H1 (cell line): ENCODE data around the gene IFNE. TPM values are rescaled to one million over a fixed set of nuclear protein-coding genes. Genes with fewer than 3 reads are reported as not detected.
"Not testable (repeated sequence)": the region's sequence is repeated elsewhere in the genome, so short reads cannot be mapped to it uniquely, and the experiment has no call there.

ENCODE experiments used
- CTCF ChIA-PET: fragments of 300-600 bp; sonication (Branson Sonifier 250); formaldehyde crosslinking; loops from one replicate; lab custom pipeline; 2021; ENCODE audit not compliant: partially characterized antibody; lab: Charles Lee
- POLR2A ChIA-PET: fragments of 300-600 bp; sonication (Branson Sonifier 250); formaldehyde crosslinking; loops from one replicate; lab custom pipeline; 2021; ENCODE audit warnings: inconsistent platforms; ENCODE audit not compliant: partially characterized antibody; lab: Charles Lee
- DNase-seq, 2 experiments: peaks; one replicate each; pipeline versions ENCODE4 v3.0.0 to v3.0.0-alpha.2; 2010 to 2022; ENCODE audit warnings: low spot score in 2 of 2, low read depth in 1 of 2, mixed read lengths in 1 of 2
- FAIRE-seq: peaks from 2 replicates; lab custom pipeline; 2011; peaks lifted over from hg19 to GRCh38; lab: Jason Lieb, UNC
- H2AFZ ChIP-seq: 2 replicates; pipeline ENCODE4 v1.8.1; 2012; ENCODE audit warnings: low read length, inconsistent platforms
- H2AK5ac ChIP-seq: 2 replicates; pipeline ENCODE4 v1.6.1; 2013; ENCODE audit warnings: low read depth, low read length
- H2BK120ac ChIP-seq: replicated peaks from 2 replicates; pipeline ENCODE3; 2013; ENCODE audit warnings: low read depth, low read length, inconsistent platforms
- H2BK12ac ChIP-seq: 2 replicates; pipeline ENCODE4 v1.6.1; 2013; ENCODE audit warnings: low read depth, low read length
- H2BK15ac ChIP-seq: 2 replicates; pipeline ENCODE4 v1.6.1; 2013; ENCODE audit warnings: low read length
- H2BK20ac ChIP-seq: 2 replicates; pipeline ENCODE4 v1.6.1; 2013; ENCODE audit warnings: low read length
- H2BK5ac ChIP-seq: 2 replicates; pipeline ENCODE4 v1.6.1; 2013; ENCODE audit warnings: low read depth, low read length
- H3K14ac ChIP-seq: 2 replicates; pipeline ENCODE4 v1.6.1; 2013; ENCODE audit warnings: inconsistent platforms; ENCODE audit not compliant: insufficient read length
- H3K18ac ChIP-seq: 2 replicates; pipeline ENCODE4 v1.6.1; 2013; ENCODE audit warnings: low read length; ENCODE audit errors: extremely low read depth
- H3K23ac ChIP-seq: 2 replicates; pipeline ENCODE4 v1.6.1; 2013; ENCODE audit warnings: inconsistent platforms; ENCODE audit not compliant: insufficient read length
- H3K23me2 ChIP-seq: 2 replicates; pipeline ENCODE4 v1.6.1; 2013; ENCODE audit warnings: low read depth, low read length
- H3K27ac ChIP-seq: 2 replicates; pipeline ENCODE4 v1.6.1; 2011; ENCODE audit warnings: low read depth, low read length, inconsistent platforms
- H3K27me3 ChIP-seq, 4 experiments: replicated peaks in 1 of 4; 1 replicate in 1 of 4; 2 replicates in 3 of 4; pipeline versions ENCODE4 v1.6.1 to v1.8.1; 2011 to 2013; ENCODE audit warnings: low read length in 3 of 4, mild to moderate bottlenecking in 3 of 4, inconsistent platforms in 2 of 4, mixed read lengths in 2 of 4, moderate library complexity in 1 of 4; ENCODE audit not compliant: control insufficient read depth in 3 of 4, insufficient read depth in 3 of 4; ENCODE audit errors: extremely low read depth in 1 of 4
- H3K36me3 ChIP-seq, 4 experiments: 2 replicates each; pipeline versions ENCODE4 v1.6.1 to v1.8.1; 2011 to 2013; ENCODE audit warnings: mild to moderate bottlenecking in 4 of 4, low read length in 3 of 4, moderate library complexity in 2 of 4, control low read depth in 1 of 4, inconsistent platforms in 1 of 4; ENCODE audit not compliant: insufficient read depth in 4 of 4, control insufficient read depth in 2 of 4
- H3K4ac ChIP-seq: replicated peaks from 2 replicates; pipeline ENCODE3; 2013; ENCODE audit warnings: low read length, low read depth, mixed read lengths, inconsistent platforms; ENCODE audit not compliant: insufficient read length
- H3K4me1 ChIP-seq, 4 experiments: replicated peaks in 1 of 4; 1 replicate in 1 of 4; 2 replicates in 3 of 4; pipeline versions ENCODE4 v1.6.1 to v1.8.1; 2011 to 2013; ENCODE audit warnings: low read length in 3 of 4, inconsistent platforms in 2 of 4, mixed read lengths in 1 of 4; ENCODE audit not compliant: insufficient read depth in 4 of 4, control insufficient read depth in 3 of 4
- H3K4me2 ChIP-seq, 2 experiments: 2 replicates each; pipeline versions ENCODE4 v1.6.1 to v1.8.1; 2011 to 2013; ENCODE audit warnings: low read depth in 2 of 2, low read length in 2 of 2, control low read depth in 1 of 2, inconsistent platforms in 1 of 2, mild to moderate bottlenecking in 1 of 2; ENCODE audit not compliant: insufficient read depth in 1 of 2
- H3K4me3 ChIP-seq, 4 experiments: fragments of 200-600, 300-600 bp in 1 of 4; sonication (generic), shearing (Covaris generic), sonication (Bioruptor Twin) in 1 of 4; 2 replicates each; pipeline versions ENCODE4 v1.5.1 to v1.8.1; 2011 to 2016; ENCODE audit warnings: low read length in 4 of 4, low read depth in 3 of 4, control low read depth in 2 of 4, inconsistent platforms in 2 of 4, mild to moderate bottlenecking in 2 of 4, mixed read lengths in 1 of 4, moderate library complexity in 1 of 4; ENCODE audit not compliant: insufficient read depth in 2 of 4; ENCODE audit errors: extremely low read depth in 1 of 4
- H3K56ac ChIP-seq: replicated peaks from 2 replicates; pipeline ENCODE3; 2013; ENCODE audit warnings: low read depth, mild to moderate bottlenecking, mixed read lengths, low read length, inconsistent platforms; ENCODE audit not compliant: insufficient read length
- H3K79me1 ChIP-seq: 2 replicates; pipeline ENCODE4 v1.6.1; 2013; ENCODE audit warnings: low read depth, low read length, control low read depth
- H3K79me2 ChIP-seq, 2 experiments: 2 replicates each; pipeline versions ENCODE4 v1.6.1 to v1.8.1; 2012 to 2013; ENCODE audit warnings: low read length in 2 of 2, mild to moderate bottlenecking in 2 of 2, inconsistent platforms in 1 of 2; ENCODE audit not compliant: insufficient read depth in 2 of 2, control insufficient read depth in 1 of 2
- H3K9ac ChIP-seq, 4 experiments: replicated peaks in 1 of 4; 1 replicate in 1 of 4; 2 replicates in 3 of 4; pipeline versions ENCODE4 v1.6.1 to v1.8.1; 2011 to 2013; ENCODE audit warnings: low read depth in 3 of 4, low read length in 3 of 4, control low read depth in 2 of 4, mild to moderate bottlenecking in 2 of 4, moderate library complexity in 2 of 4, inconsistent platforms in 1 of 4; ENCODE audit errors: extremely low read depth in 1 of 4
- H3K9me3 ChIP-seq, 2 experiments: 2 replicates each; pipeline versions ENCODE4 v1.6.1 to v1.8.1; 2012 to 2013; ENCODE audit warnings: mild to moderate bottlenecking in 2 of 2, moderate library complexity in 2 of 2, control low read depth in 1 of 2, inconsistent platforms in 1 of 2, low read depth in 1 of 2, low read length in 1 of 2, mixed read lengths in 1 of 2; ENCODE audit not compliant: insufficient read depth in 2 of 2
- H4K20me1 ChIP-seq, 2 experiments: replicated peaks in 1 of 2; 2 replicates each; pipeline versions ENCODE3 to v1.8.1; 2011 to 2013; ENCODE audit warnings: inconsistent platforms in 2 of 2, low read length in 2 of 2, mild to moderate bottlenecking in 1 of 2; ENCODE audit not compliant: insufficient read depth in 2 of 2, control insufficient read depth in 1 of 2
- H4K5ac ChIP-seq: 2 replicates; pipeline ENCODE4 v1.6.1; 2013; ENCODE audit warnings: low read length, low read depth, mixed read lengths, inconsistent platforms; ENCODE audit not compliant: insufficient read length
- H4K8ac ChIP-seq: 2 replicates; pipeline ENCODE4 v1.8.0; 2013; ENCODE audit warnings: mild to moderate bottlenecking, moderate library complexity, low read length, inconsistent platforms; ENCODE audit not compliant: insufficient read depth; ENCODE audit errors: extremely low read depth
- H4K91ac ChIP-seq: replicated peaks from 2 replicates; pipeline ENCODE3; 2013; ENCODE audit warnings: low read length, mixed read lengths, inconsistent platforms; ENCODE audit not compliant: insufficient read length
- WGBS, 2 experiments: shearing (Covaris generic) in 1 of 2; methylation state at CpG; one replicate each; pipeline versions ENCODE4 v1.1.6 to v1.1.7; 2013 to 2015; ENCODE audit warnings: low lambda C conversion rate in 2 of 2, mixed read lengths in 2 of 2, inconsistent platforms in 1 of 2, low coverage in 1 of 2, missing lambda C conversion rate in 1 of 2; ENCODE audit not compliant: insufficient replicate concordance in 2 of 2, insufficient coverage in 1 of 2, insufficient read length in 1 of 2; ENCODE audit errors: extremely low coverage in 1 of 2, missing lambda C conversion rate in 1 of 2; 5-methylcytosine and 5-hydroxymethylcytosine counted together
- polyA plus RNA-seq, 7 experiments: library from polyadenylated mRNA; depleted of rRNA in 3 of 7; stranded (reverse) in 5 of 7; unstranded in 2 of 7; fragments of >200 nt in 5 of 7; fragments of 200-250 nt in 2 of 7; gene quantifications; 1 replicate in 5 of 7; 2 replicates in 1 of 7; 4 replicates in 1 of 7; pipeline versions ENCODE4 v1.2.1 to v1.2.3, GENCODE V29; 2011 to 2013; ENCODE audit warnings: missing spikeins in 2 of 7, mixed read lengths in 2 of 7
- total RNA-seq: library from RNA; stranded (reverse); fragmentation: NEBNext Ultra II Directional; extraction: Animal tissue kit (Norgen Biotek cat#: 25700); gene quantifications from 2 replicates; pipeline ENCODE4 v1.2.1, GENCODE V29; 2021

The IFNE gene
- total and polyA plus RNA-seq, 2 of the 8 experiments (the other 6 are each of a cell fraction or from before 2014, with no cell fraction given): 0.08 TPM; not detected in 1

DNA sequence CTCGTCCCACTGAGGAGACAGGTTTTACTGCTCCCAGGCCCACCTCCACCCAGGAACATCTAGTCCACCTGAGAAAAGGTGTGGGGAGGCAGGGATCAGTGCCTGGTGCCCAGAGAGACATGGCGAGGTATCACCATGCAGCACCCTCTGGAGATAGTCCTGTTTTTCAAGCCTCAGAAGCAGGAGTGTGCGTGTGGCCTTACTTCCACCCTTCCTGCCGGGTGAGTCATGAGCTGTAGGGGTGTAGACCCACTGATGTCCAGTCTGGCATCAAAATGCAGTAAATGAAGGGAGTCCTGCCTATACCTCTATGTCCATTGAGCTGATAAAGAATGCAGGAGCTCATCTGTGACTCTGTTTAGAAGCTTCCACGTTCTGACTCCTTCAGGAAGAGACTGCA, 32.8 kb downstream of the IFNE start:
- POLR2A ChIA-PET, CTCF ChIA-PET: not testable (repeated sequence)

More for the DNA sequence above, 32.8 kb downstream of the IFNE start:
- not testable (repeated sequence) for H4K20me1 ChIP-seq, H3K27ac ChIP-seq, H3K4me3 ChIP-seq, H4K8ac ChIP-seq, H3K4ac ChIP-seq, H3K79me2 ChIP-seq, H3K56ac ChIP-seq, H3K36me3 ChIP-seq, H3K23me2 ChIP-seq, H4K5ac ChIP-seq, H2BK15ac ChIP-seq, H2AK5ac ChIP-seq, H2BK5ac ChIP-seq, H3K23ac ChIP-seq, H3K4me1 ChIP-seq, H3K9ac ChIP-seq, H2BK12ac ChIP-seq, H3K18ac ChIP-seq, H3K27me3 ChIP-seq, DNase-seq, H3K9me3 ChIP-seq, FAIRE-seq, H3K79me1 ChIP-seq, H2BK20ac ChIP-seq, H3K14ac ChIP-seq, H4K91ac ChIP-seq, H3K4me2 ChIP-seq, H2BK120ac ChIP-seq, H2AFZ ChIP-seq
- 89% methylated on average over 5 of the region's 5 CpGs; no CpG with 5 or more reads in 1 of the 2 experiments for WGBS, 2 experiments
